ENCODE results near the gene TGFBR3. TPM values are rescaled to one million over a fixed set of nuclear protein-coding genes. Genes with fewer than 3 reads are reported as not detected.

Gene TGFBR3
- total and polyA plus RNA-seq, 9 of the 15 experiments (the other 6 are each of a cell fraction or from before 2014, with no cell fraction given), result 3.6 to 32.4 (median 15.6) TPM

- TF ChIP-seq SIN3B (IDR thresholded peaks at IDR 0.05; ENCODE audit: low read depth) (no peak), FOXM1 (IDR thresholded peaks at IDR 0.05; ENCODE audit: low read depth) (no peak), FOXM1 (CRISPR knock-in tag; IDR thresholded peaks at IDR 0.05; ENCODE audit: low read depth) (no peak), THRAP3 (IDR thresholded peaks at IDR 0.05; ENCODE audit: borderline replicate concordance) (no peak), MYNN (IDR thresholded peaks at IDR 0.05) (no peak), MYNN (CRISPR knock-in tag; IDR thresholded peaks at IDR 0.05) (no peak), ARID4B (CRISPR knock-in tag; IDR thresholded peaks at IDR 0.05) (no peak), EGR1 (conservative IDR thresholded peaks at IDR 0.05) (no peak), GABPB1 (CRISPR knock-in tag; IDR thresholded peaks at IDR 0.05) (no peak), PML (IDR thresholded peaks at IDR 0.05; ENCODE audit: low read length) (peak; percentile 35; the same call in 1 of the 2 replicates), BHLHE40 (IDR thresholded peaks at IDR 0.05; ENCODE audit: low read length) (peak; percentile 42; the same call in 1 of the 2 replicates), NCOR1 (IDR thresholded peaks at IDR 0.05) (no peak; the same call in 1 of the 2 replicates), PBX2 (CRISPR knock-in tag; IDR thresholded peaks at IDR 0.05; ENCODE audit: low read depth) (no peak; the same call in 1 of the 2 replicates), PBX2 (tag; conservative IDR thresholded peaks at IDR 0.05; ENCODE audit: low read depth) (peak; percentile 96), L3MBTL2 (IDR thresholded peaks at IDR 0.05) (0 out of 2 replicates have a peak, but pooled peaks have one; percentile 33)
- TF ChIP-seq, protein P1, sequence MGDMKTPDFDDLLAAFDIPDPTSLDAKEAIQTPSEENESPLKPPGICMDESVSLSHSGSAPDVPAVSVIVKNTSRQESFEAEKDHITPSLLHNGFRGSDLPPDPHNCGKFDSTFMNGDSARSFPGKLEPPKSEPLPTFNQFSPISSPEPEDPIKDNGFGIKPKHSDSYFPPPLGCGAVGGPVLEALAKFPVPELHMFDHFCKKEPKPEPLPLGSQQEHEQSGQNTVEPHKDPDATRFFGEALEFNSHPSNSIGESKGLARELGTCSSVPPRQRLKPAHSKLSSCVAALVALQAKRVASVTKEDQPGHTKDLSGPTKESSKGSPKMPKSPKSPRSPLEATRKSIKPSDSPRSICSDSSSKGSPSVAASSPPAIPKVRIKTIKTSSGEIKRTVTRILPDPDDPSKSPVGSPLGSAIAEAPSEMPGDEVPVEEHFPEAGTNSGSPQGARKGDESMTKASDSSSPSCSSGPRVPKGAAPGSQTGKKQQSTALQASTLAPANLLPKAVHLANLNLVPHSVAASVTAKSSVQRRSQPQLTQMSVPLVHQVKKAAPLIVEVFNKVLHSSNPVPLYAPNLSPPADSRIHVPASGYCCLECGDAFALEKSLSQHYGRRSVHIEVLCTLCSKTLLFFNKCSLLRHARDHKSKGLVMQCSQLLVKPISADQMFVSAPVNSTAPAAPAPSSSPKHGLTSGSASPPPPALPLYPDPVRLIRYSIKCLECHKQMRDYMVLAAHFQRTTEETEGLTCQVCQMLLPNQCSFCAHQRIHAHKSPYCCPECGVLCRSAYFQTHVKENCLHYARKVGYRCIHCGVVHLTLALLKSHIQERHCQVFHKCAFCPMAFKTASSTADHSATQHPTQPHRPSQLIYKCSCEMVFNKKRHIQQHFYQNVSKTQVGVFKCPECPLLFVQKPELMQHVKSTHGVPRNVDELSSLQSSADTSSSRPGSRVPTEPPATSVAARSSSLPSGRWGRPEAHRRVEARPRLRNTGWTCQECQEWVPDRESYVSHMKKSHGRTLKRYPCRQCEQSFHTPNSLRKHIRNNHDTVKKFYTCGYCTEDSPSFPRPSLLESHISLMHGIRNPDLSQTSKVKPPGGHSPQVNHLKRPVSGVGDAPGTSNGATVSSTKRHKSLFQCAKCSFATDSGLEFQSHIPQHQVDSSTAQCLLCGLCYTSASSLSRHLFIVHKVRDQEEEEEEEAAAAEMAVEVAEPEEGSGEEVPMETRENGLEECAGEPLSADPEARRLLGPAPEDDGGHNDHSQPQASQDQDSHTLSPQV (IDR thresholded peaks at IDR 0.05), result peak; percentile 95
Measured at GRCh38 chr1:91706140-91706957, 179.6 kb downstream of the TGFBR3 start (continued).
